ENCODE data around the gene EPB41L2.

Gene EPB41L2

GRCh38 chr6:130932438-130932837 is 130.6 kb downstream of the EPB41L2 start:
- no peak for TF ChIP-seq CTCF (IDR thresholded peaks at IDR 0.05; ENCODE audit: low read depth, low read length, missing control alignments)
- DNase-seq (ENCODE audit: low read depth): no peak

GRCh38 chr6:130931683-130932082 is 131.4 kb downstream of the EPB41L2 start:
- no peak for DNase-seq (ENCODE audit: low read depth)

More at GRCh38 chr6:130932438-130932837, 130.6 kb downstream of the EPB41L2 start:
- H3K4me3 ChIP-seq (ENCODE audit: low read depth, low read length): no peak overlapping the region

DNA sequence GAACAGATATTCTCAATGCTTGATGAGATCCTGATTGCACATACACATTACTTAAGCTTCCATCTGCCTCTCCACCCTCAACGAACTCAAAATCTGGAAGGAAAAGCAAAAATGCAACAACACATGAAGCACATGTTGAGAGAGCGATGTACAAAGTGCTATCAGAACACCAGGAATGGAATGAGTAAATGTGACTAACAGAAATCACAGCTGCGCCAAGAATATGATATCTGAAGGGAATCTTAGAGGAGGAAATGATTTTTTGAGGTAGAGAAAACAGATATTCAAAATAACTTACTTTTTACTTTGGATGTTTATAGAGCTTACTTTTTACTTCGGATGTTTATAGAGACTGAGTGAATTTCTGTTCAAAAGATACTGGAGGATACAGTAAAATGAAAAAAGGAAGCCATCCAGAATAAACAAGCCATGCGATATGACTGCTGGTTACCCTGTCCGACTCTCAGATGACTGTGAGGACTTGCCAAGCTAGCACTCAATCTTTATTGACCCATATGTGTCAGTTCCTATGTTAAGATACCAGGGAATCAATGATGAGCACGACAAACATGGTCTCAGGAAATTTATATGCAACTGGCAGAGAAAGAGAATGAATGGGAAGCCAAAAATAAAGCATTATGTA is 133.9 kb downstream of the EPB41L2 start:
- DNase-seq (ENCODE audit: low read depth): no peak
- no peak overlapping the region for H3K4me3 ChIP-seq (ENCODE audit: low read depth, low read length)
- TF ChIP-seq CTCF (IDR thresholded peaks at IDR 0.05; ENCODE audit: low read depth, low read length, missing control alignments): no peak

More at GRCh38 chr6:130931683-130932082, 131.4 kb downstream of the EPB41L2 start:
- no peak overlapping the region for H3K4me3 ChIP-seq (ENCODE audit: low read depth, low read length)
- no peak for TF ChIP-seq CTCF (IDR thresholded peaks at IDR 0.05; ENCODE audit: low read depth, low read length, missing control alignments)

- H3K4me3 ChIP-seq (ENCODE audit: low read depth, low read length): no peak overlapping the region
- no peak for DNase-seq (ENCODE audit: low read depth)
- TF ChIP-seq CTCF (IDR thresholded peaks at IDR 0.05; ENCODE audit: low read depth, low read length, missing control alignments): no peak
Observed at GRCh38 chr6:130928158-130928912, 134.7 kb downstream of the EPB41L2 start.

DNA sequence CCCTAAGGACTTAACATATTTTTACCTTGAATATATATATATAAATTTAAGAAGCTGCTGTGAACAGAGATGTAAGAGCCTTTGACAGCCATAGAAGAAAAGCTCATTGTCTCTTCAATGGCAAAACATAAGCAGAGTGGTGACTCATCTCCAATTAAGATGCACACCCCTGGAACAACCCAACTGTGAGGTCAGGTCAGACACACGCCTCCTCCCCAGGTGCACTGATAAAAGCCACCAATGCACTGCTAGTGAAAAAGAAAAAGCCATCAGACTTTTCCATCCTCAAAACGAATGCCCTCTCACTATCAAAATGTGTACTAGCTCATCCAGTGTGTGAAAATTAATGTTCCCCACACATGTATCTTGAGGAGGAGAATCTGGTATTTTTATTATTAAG is 135.7 kb downstream of the EPB41L2 start:
- no peak for TF ChIP-seq CTCF (IDR thresholded peaks at IDR 0.05; ENCODE audit: low read depth, low read length, missing control alignments)
- DNase-seq (ENCODE audit: low read depth): no peak
- no peak overlapping the region for H3K4me3 ChIP-seq (ENCODE audit: low read depth, low read length)

DNA sequence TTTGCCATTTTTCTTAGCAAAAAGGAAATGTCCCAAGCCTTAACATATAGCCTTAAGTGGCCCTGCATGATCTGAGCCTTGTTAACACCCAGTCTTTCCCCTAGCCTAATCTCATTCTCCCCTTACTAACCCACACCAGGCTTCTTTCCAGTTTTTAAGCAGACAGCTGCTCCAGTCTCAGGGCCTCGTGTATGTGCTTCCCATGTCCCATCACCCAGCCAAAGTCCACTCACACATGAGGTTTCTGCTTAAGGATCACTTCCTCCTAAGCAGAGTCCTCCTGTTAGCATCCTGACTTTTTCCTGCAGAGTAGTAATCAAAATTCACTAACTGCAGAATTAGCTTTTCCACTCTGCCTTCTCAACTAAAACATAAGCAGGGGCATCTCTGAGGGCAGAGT is 139.7 kb downstream of the EPB41L2 start:
- TF ChIP-seq CTCF (IDR thresholded peaks at IDR 0.05; ENCODE audit: low read depth, low read length, missing control alignments): no peak

More for the DNA sequence above, 139.7 kb downstream of the EPB41L2 start:
- H3K4me3 ChIP-seq (ENCODE audit: low read depth, low read length): no peak overlapping the region
- no peak for DNase-seq (ENCODE audit: low read depth)
